ENCODE results near the gene TRIL.
A peak's percentile ranks its signal among the peaks of the same experiment; 100 is the strongest.

The TRIL gene

DNA sequence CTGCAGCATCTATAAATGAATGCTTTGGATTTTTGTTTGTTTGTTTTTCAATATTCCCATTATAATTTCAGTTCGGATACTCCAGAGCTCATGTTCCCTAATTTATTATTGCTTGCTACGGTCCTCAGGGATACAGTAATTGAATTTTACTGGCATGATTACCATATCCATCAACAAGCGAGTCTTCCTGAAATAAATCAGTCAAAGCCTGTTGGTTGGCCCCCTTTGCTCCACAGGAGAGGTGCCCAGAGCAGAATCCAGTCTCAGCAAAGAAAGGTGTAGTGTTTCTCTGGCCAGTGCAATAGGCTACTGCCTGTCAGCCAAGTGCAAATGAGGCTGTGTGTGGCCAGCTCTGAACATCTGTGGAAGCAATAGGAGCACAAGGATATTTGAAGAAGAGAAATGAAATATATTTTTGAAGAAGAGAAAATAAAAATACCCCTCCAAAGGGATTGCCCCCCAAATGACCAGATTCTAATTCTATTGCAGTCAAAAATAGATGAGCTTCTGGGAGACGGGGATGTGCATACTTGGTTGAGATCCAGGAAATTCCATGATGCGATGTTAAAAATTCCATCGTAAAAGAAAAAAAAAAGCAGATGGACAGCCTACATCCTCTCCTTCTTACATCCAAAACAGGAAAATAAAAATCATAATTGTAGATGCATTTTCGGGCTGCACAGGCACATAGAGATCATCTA lies 18.1 kb downstream of the TRIL start:
- no peak for DNase-seq

DNA sequence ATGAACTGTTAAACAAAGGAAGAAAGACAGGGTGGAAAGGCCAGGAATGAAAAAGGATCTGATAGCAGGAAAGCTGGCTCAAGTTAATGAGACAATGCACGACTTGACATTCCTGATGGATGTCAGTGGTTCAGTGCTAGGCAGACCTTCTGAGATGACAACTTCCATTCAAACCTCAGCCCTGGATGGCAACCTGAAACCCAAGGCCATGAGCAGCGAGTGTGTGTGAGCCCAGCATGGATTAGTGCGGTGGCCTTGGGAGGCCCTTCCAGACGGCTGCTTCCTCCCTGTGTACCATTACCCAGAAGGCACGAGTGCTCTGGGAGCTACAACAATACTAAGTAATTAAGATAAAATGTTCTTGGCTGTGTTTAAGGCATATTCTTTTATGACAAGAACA lies 18.8 kb downstream of the TRIL start:
- no peak for DNase-seq

DNA sequence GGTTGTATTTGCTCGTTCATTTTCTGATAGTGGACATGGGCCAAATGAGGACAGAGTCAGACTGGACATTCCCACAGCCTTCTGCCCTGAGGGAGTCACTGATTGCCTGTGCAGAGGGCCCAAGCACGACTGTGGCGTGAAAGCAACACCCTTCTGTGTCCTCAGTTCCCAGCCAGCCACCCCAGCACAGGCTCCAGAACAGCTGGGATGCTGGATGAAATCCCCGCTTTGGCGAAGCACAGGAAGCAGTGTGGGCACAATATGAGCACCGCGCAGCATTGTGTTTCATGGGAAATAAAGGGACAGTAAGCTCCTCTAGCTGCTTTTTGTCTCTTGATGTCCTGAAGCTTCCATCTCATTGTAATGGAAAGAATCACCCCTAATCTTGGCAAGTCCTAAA lies 20.5 kb downstream of the TRIL start:
- DNase-seq = no peak

DNA sequence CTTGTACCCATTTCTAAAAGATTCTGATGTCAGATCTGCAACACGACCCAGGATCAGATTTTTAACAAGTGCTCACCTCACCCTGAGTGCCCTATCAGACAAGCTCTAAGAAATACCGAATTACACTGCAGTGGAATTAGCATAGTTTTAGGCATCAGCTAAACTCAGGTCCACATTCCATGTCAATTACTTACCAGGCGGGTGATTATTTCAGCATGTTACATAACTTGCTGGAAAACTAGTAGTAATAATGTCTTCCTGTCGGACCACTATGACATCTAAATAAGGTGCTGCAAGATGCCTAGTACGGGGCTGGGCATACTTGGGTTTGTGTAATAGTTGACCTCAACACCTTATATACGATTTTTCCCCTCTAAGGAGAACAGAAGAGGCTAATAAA lies 21.0 kb downstream of the TRIL start:
- DNase-seq = no peak

DNA sequence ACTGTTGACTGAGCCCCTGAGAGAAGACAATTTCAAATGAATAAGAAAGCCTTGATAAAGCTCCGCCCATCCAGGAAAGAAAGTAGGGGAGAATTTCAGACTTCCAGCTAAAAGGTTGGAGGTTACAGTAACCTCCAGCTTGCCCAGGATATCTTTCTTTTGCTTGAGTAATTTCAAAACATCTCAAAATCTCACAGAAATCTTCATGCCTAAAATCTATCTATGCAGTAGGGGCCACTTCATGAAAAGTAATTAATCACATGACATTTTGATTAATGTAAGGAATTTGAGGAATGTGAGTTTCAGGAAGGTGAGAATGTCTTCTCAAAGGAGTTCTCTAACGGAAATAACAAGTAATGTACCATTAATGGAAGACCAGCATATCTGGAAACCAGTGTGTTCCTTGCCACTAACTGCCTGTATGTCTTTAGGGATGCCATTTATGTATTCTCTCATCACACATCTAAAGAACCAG lies 24.2 kb downstream of the TRIL start:
- DNase-seq = no peak

DNA sequence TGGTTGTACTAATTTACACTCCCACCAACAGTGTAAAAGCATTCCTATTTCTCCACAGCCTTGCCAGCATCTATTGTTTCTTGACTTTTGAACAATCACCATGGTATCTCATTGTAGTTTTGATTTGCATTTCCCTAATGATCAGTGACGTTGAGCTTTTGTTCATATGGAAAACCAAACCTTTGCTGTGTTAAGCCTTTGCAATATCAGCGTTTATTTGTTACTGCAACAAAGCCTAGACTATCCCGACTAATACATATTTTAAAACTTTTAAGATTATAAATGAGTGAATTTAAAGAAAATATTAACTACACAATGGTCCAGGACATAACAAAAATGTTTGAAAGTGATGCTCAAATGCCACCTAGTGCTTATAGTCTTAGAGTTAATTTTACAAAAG lies 26.6 kb downstream of the TRIL start:
- DNase-seq = no peak

DNA sequence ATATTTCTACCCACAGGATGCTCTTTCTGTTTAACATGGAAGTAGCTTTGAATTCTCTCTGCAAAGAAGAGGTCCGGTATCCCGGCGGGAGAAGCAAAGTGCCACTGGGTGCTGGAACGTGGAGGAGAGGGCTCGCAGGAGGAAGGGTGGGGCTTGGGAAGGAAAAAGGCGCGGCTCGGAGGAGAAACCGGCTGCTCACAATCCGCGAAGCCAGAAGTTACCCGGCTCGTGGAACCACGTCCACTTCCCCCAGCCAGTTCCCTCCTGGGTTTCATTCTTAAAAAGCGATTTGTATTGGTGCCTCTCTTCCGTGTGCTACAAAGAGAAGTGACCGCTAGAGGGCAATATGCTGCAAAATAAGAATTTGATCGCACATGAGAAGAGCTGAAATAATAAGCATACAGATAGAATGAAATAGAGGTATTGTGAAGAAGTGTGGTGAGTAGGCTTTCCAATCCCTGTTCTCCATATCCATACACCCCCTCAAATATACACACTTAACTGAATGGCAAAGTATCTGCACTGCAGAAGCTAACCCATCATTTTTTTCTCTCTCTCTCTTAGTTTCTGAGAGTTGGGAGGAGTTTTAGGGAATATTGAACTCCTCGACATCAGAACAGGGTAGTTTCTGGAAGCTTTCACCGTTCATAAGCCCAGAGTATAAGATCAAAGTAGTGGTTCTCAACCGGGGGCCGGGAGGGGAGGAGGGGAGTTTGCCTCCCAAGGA lies 31.1 kb downstream of the TRIL start:
- DNase-seq = peak; percentile 47

DNA sequence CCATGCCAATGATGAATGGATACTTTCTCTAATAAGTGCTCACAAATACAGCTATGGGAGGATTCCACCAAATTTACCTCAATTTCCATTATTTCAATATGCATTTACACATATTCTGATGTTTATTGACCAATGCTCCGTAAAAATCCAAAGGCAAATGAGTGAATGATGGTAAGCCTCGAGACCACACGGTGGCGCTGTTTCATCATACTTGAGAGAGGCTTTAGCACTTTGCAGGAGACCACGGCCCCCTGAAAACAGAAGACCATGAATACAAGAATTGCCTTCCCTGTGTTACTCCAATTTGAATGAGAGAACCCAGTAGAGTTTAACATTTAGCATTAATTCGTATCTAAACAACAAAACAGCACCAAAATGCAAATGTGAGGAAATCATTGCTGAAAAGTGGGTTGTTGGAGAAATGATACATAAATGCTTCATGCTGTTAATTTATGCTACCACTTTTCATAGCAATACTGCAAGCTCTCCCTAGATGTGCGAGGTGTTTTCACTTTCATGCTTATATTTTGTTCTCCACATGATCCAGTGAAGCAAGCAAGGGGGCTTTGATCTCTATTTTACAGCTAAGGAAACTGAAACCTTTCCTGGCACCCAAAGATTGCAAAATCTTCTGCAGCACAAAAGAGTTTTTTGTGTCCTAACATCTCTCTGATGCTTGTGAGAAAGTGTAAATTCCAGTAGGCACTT lies 35.4 kb downstream of the TRIL start:
- peak; percentile 72 for DNase-seq

DNA sequence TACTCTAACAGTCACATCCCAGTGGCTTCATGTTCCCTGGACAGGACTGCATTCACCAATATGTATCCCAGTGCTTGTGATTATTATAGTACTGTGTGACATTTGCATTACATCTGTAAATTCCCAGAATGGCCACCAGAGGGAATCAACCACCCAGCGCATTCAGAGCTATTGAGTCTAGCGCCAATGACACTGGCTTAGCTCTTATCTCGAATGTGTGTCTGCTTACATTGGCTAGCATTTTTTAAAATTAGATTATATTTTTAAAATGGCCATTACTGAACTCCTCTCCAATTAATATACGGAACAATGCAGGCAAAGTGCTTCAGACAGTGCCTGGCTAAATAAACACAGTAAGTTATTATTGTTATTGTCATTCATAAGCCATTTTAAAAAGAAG lies 36.3 kb downstream of the TRIL start:
- DNase-seq = peak; percentile 27

DNA sequence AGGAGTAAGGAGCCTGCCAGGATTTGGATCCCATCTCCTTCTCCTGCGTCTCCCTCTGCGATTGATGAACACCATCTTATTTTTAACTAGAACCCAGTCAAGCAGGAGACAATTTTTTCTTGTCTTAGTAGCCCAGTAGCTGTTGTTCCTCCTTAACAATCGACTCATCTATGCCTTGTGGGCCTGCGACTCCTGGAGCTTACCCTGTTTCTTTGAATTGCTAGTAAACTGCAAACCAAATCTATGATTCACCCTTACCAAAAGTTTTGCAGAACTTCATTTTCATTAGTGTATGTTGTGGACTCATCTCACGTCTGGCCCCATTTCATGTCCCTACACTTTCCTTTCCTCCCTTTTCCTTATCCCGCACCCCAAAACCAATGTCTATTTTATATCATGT lies 37.7 kb downstream of the TRIL start:
- no peak for DNase-seq

DNA sequence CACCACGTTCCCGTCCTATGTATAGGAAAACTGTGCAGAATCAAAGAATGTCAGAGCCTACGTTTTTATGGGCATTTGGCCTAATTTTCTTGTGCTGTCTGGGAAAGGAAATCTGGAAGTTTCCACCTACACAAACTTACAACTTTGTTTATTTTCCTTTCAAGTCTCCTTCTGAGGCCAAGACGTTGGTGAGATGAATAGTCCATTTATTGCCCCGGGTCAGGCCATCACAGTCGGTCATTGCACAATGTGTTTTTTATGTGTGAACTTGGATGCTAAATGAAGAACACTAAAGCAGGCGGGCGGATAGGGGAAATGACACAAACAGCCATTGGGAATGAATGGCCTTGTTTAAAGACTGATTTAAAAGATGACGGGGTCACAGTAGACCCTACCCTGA lies 38.6 kb downstream of the TRIL start:
- DNase-seq = no peak

DNA sequence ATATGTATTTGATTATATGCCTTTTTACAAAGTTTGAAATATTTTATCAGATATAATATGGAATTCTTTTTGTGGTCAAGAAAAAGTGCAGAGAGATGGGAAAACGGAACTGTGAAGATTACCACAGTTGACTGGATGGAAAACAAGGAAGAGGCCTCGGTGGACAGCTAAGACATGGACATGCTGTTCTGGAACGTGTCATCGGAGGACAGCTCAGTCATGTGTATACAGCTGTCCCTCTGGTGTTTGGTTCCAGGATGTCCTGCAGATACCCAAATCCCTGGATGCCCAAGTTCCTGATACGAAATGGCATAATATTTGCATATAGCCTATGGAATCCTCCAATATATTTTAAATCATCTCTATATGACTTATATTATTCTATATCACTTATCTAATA lies 49.4 kb downstream of the TRIL start:
- no peak for DNase-seq

DNA sequence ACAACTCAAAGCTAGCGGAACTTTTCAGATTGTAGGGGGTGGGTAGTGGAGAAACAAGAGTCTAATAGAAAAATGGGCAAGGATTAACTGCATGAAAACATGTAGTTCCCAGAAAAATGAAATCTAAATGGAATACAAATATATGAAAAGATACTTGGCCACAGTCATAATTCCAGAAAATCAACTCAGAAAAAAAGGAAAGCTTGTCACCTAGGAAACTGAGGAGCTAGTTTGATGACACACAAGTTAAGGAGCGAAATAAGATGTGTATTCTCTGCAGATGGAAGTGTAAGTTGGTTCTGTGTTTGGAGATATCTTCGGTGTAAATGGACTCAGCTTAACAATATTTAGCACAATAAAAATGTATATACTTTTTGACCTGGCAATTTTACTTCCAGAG lies 52.7 kb downstream of the TRIL start:
- DNase-seq = no peak

DNA sequence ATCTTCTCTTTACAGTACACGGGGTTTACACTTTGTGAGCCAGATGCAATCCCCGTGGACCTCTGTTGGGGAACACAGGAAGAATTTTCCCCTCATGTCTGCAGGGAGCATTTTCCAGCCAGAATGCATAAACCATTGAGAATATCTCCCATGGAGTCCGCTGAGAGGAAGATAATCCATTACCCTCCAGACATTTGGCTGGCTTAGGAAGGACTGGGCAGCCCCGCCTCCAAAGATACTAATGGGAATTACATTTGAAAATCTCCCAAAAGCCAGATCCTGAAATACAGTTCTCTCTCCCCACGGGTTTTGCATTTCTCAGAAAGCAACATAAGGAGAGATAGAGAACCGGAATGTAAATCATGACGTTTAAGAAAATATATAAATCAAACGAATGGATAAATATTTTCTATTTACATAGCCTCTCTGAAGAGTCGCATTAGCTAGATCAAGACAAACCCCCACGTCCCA lies 53.5 kb downstream of the TRIL start:
- no peak for DNase-seq

DNA sequence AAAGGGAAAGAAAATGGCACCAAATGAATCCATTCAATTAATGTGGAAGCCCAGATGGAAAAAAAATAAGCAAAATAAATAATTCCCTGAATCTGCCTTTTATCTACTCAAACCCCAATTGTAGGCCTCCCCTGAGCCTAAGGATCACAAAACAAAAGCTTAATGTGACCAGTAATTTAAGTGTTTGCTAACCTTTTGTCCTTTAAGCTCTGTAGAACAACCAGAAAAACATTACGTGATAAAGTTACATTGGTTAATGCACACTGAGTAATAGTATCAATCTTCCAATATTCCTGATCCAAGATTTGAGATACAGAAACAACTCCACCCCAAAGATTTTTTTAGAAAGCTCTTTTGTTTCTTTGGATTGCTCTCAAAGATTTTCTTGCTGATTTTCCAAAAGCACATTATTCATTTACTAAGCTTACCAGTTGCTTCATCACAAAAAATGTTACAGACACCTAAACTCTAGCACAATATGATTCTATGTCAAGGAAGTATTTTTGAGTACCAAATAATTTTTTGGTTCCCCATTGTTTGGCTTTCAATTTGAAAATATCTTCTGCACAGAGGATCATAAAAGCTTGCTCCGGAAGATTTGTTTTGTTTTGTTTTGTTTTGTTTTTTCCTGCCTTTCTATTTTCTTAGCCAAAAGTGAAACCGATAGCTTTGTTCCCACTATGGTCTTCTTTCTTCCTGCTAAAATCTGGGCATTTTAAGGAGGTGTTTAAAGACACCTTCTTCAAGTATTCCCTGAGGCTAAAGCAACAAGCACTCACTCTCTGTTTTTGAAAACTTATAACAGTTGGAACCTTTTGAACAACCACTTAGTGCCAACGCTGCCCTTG lies 54.2 kb downstream of the TRIL start:
- no peak for DNase-seq

Data from activated gamma-delta T cell treated with Interleukin-2 at 50 U/mL for 16 hours (primary cell).